HG02678 (cell line): Measurements from ENCODE around the gene POC5.
"Not testable (repeated sequence)": the region's sequence is repeated elsewhere in the genome, so short reads cannot be mapped to it uniquely, and the experiment has no call there.

Source experiments
- ATAC-seq: cut with Tn5 transposase; IDR thresholded peaks from one replicate; pipeline ENCODE4 v1.9.1; 2021; ENCODE audit warnings: mild to moderate bottlenecking, moderate library complexity; ENCODE audit not compliant: unreplicated experiment

The POC5 gene

GRCh38 chr5:75706016-75706415 lies 11.2 kb downstream of the POC5 start:
- ATAC-seq, result no peak

GRCh38 chr5:75701856-75702255 lies 15.4 kb downstream of the POC5 start:
- ATAC-seq, result no peak

- ATAC-seq, result not testable (repeated sequence)
Measured at GRCh38 chr5:75695472-75696351, 21.5 kb downstream of the POC5 start.

GRCh38 chr5:75694781-75695180 lies 22.5 kb downstream of the POC5 start:
- ATAC-seq, result no peak

GRCh38 chr5:75690669-75691068 lies 26.6 kb downstream of the POC5 start:
- no peak for ATAC-seq

- ATAC-seq, result no peak
Measured at GRCh38 chr5:75686480-75686879, 30.8 kb downstream of the POC5 start.

GRCh38 chr5:75685141-75685540 lies 32.1 kb downstream of the POC5 start:
- ATAC-seq, result no peak

GRCh38 chr5:75681125-75681830 lies 36.0 kb downstream of the POC5 start:
- ATAC-seq, result no peak

GRCh38 chr5:75678155-75678554 lies 39.1 kb downstream of the POC5 start:
- ATAC-seq, result no peak

GRCh38 chr5:75677607-75678006 lies 39.6 kb downstream of the POC5 start:
- no peak for ATAC-seq

- ATAC-seq, result no peak
Measured at GRCh38 chr5:75675783-75676182, 41.5 kb downstream of the POC5 start.

- no peak for ATAC-seq
Measured at GRCh38 chr5:75672616-75673015, 44.6 kb downstream of the POC5 start.

GRCh38 chr5:75671506-75671905 lies 45.7 kb downstream of the POC5 start:
- ATAC-seq, result no peak

- ATAC-seq, result no peak
Measured at GRCh38 chr5:75670577-75670976, 46.7 kb downstream of the POC5 start.

GRCh38 chr5:75668977-75669689 lies 48.1 kb downstream of the POC5 start:
- peak; percentile 93 for ATAC-seq

GRCh38 chr5:75668445-75668844 lies 48.8 kb downstream of the POC5 start:
- no peak for ATAC-seq

- no peak for ATAC-seq
Measured at GRCh38 chr5:75667586-75667985, 49.7 kb downstream of the POC5 start.

- ATAC-seq, result no peak
Measured at GRCh38 chr5:75666801-75667200, 50.4 kb downstream of the POC5 start.

- ATAC-seq, result no peak
Measured at GRCh38 chr5:75664979-75665378, 52.3 kb downstream of the POC5 start.

GRCh38 chr5:75663579-75664284 lies 53.5 kb downstream of the POC5 start:
- no peak for ATAC-seq

GRCh38 chr5:75662061-75662460 lies 55.2 kb downstream of the POC5 start:
- no peak for ATAC-seq
